H1 (cell line): ENCODE data around the gene STARD3. TPM values are rescaled to one million over a fixed set of nuclear protein-coding genes. Genes with fewer than 3 reads are reported as not detected.

ENCODE experiments used
- TCF12 ChIP-seq: IDR thresholded peaks from 2 replicates; pipeline ENCODE4 v1.6.1; 2011; ENCODE audit warnings: low read depth, mild to moderate bottlenecking, low read length
- polyA plus RNA-seq, 7 experiments: library from polyadenylated mRNA; depleted of rRNA in 3 of 7; stranded (reverse) in 5 of 7; unstranded in 2 of 7; fragments of >200 nt in 5 of 7; fragments of 200-250 nt in 2 of 7; gene quantifications; 1 replicate in 5 of 7; 2 replicates in 1 of 7; 4 replicates in 1 of 7; pipeline versions ENCODE4 v1.2.1 to v1.2.3, GENCODE V29; 2011 to 2013; ENCODE audit warnings: missing spikeins in 2 of 7, mixed read lengths in 2 of 7
- total RNA-seq: library from RNA; stranded (reverse); fragmentation: NEBNext Ultra II Directional; extraction: Animal tissue kit (Norgen Biotek cat#: 25700); gene quantifications from 2 replicates; pipeline ENCODE4 v1.2.1, GENCODE V29; 2021

Gene STARD3
- total and polyA plus RNA-seq, 2 of the 8 experiments (the other 6 are each of a cell fraction or from before 2014, with no cell fraction given) = 47.6 to 80.3 TPM

- TF ChIP-seq TCF12 = no peak
Observed at GRCh38 chr17:39660011-39660360, 23.0 kb downstream of the STARD3 start (continued).
